ENCODE data around the gene LMX1B. TPM values are rescaled to one million over a fixed set of nuclear protein-coding genes. Genes with fewer than 3 reads are reported as not detected.
"Not testable (repeated sequence)": the region's sequence is repeated elsewhere in the genome, so short reads cannot be mapped to it uniquely, and the experiment has no call there.

Gene LMX1B
- polyA plus RNA-seq, 1 experiment = not detected

DNA sequence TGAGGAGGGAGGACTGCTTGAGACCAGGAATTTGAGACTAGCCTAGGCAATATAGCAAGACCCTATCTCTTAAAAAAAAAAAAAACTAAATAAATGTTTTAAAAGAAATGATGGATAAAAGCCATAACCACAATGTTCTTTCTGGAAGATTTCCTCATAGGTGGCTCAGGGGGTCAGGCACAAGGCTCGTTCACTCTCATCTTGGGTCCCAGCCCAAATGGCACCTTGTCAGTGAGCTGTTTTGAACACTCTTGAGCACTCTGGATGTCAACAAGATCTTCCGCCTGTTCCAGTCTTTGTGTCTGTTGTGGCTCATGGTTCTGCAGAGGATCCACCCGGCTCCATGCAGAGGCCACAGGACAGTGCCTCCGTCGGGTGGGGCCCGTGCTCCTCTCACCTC is 35.7 kb upstream of the LMX1B start:
- DNase-seq (ENCODE audit: low read depth, low spot score) = no peak
- ChIA-PET POLR2A (no interaction called here), CTCF (no interaction called here)
- H3K4me3 ChIP-seq (ENCODE audit: low read depth, low read length) = no peak overlapping the region
- no peak overlapping the region for H3K27ac ChIP-seq (ENCODE audit: low read depth, low read length)
- TF ChIP-seq, protein P1, sequence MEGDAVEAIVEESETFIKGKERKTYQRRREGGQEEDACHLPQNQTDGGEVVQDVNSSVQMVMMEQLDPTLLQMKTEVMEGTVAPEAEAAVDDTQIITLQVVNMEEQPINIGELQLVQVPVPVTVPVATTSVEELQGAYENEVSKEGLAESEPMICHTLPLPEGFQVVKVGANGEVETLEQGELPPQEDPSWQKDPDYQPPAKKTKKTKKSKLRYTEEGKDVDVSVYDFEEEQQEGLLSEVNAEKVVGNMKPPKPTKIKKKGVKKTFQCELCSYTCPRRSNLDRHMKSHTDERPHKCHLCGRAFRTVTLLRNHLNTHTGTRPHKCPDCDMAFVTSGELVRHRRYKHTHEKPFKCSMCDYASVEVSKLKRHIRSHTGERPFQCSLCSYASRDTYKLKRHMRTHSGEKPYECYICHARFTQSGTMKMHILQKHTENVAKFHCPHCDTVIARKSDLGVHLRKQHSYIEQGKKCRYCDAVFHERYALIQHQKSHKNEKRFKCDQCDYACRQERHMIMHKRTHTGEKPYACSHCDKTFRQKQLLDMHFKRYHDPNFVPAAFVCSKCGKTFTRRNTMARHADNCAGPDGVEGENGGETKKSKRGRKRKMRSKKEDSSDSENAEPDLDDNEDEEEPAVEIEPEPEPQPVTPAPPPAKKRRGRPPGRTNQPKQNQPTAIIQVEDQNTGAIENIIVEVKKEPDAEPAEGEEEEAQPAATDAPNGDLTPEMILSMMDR (IDR thresholded peaks at IDR 0.05; ENCODE audit: low read depth, low read length) = no peak
- H3K27me3 ChIP-seq (ENCODE audit: control insufficient read depth, insufficient read depth, low read length) = peaks cover 34% of the 10 kb centered on the region
- H3K9me3 ChIP-seq (ENCODE audit: control insufficient read depth, insufficient read depth, low read length) = no peaks in the 10 kb centered on the region

DNA sequence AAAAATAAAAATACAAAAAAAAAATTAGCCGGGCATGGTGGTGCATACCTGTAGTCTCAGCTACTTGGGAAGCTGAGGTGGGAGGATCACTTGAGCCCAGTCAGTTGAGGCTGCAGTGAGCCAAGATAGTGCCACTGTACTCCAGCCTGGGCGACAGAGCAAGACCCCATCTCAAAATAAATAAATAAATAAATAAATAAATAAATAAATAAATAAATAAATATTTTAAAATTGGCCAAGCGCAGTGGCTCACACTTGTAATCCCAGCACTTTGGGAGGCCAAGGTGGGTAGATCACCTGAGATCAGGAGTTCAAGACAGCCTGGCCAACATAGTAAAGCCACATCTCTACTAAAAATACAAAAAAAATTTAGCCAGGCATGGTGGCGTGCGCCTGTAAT is 33.4 kb upstream of the LMX1B start:
- CTCF ChIA-PET = not testable (repeated sequence)

DNA sequence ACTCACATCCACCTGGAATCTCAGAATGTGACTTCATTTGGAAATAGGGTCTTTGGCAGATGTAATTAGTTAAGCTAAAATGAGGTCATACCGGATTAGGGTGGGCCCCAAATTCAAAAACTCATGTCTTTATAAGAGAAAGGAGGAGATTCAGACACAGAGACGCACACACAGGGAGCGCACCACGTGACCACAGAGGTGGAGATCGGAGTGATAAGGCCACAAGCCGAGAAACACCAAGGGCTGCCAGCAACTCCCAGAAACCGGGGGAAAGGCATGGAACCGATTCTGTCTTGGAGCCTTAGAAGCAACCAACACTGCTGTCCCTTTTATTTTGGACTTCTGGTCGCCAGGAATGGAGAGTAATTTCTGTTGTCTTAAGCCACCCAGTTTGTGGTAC is 31.8 kb upstream of the LMX1B start:
- Histone ChIP-seq H3K9me3 (ENCODE audit: control insufficient read depth, insufficient read depth, low read length) (no peaks in the 10 kb centered on the region), H3K4me3 (ENCODE audit: low read depth, low read length) (no peak overlapping the region), H3K27ac (ENCODE audit: low read depth, low read length) (no peak overlapping the region), H3K27me3 (ENCODE audit: control insufficient read depth, insufficient read depth, low read length) (peaks cover 60% of the 10 kb centered on the region)
- TF ChIP-seq, protein P1 (IDR thresholded peaks at IDR 0.05; ENCODE audit: low read depth, low read length) = no peak
- CTCF ChIA-PET = no interaction called here
- DNase-seq (ENCODE audit: low read depth, low spot score) = no peak
- POLR2A ChIA-PET = no interaction called here

More for the DNA sequence above, 33.4 kb upstream of the LMX1B start:
- peaks cover 51% of the 10 kb centered on the region for H3K27me3 ChIP-seq (ENCODE audit: control insufficient read depth, insufficient read depth, low read length)
- H3K27ac ChIP-seq (ENCODE audit: low read depth, low read length); H3K9me3 ChIP-seq (ENCODE audit: control insufficient read depth, insufficient read depth, low read length); H3K4me3 ChIP-seq (ENCODE audit: low read depth, low read length); POLR2A ChIA-PET; DNase-seq (ENCODE audit: low read depth, low spot score): not testable (repeated sequence)

DNA sequence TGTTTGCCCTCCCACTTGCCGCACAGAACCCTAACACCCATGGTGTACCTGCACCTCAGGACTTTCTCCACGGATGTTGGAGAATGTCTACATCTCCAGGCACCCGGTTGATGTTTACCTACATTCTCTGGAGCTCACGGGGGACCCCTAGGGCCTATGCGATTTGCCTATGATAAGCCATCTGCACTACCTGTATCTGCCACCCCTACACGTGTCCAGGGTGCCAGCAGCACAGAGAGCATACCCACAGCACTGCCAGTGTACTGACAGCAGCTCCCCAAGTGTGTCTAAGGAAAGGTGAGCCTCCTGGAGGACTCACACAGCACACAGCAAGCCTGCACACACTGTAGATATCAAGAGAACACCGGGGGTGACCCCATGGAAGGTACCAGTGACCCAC is 31.3 kb upstream of the LMX1B start:
- TF ChIP-seq, protein P1 (IDR thresholded peaks at IDR 0.05; ENCODE audit: low read depth, low read length) = no peak
- Histone ChIP-seq H3K4me3 (ENCODE audit: low read depth, low read length) (no peak overlapping the region), H3K27ac (ENCODE audit: low read depth, low read length) (no peak overlapping the region), H3K27me3 (ENCODE audit: control insufficient read depth, insufficient read depth, low read length) (peaks cover 61% of the 10 kb centered on the region), H3K9me3 (ENCODE audit: control insufficient read depth, insufficient read depth, low read length) (no peaks in the 10 kb centered on the region)
- ChIA-PET CTCF (no interaction called here), POLR2A (no interaction called here)
- DNase-seq (ENCODE audit: low read depth, low spot score) = no peak

DNA sequence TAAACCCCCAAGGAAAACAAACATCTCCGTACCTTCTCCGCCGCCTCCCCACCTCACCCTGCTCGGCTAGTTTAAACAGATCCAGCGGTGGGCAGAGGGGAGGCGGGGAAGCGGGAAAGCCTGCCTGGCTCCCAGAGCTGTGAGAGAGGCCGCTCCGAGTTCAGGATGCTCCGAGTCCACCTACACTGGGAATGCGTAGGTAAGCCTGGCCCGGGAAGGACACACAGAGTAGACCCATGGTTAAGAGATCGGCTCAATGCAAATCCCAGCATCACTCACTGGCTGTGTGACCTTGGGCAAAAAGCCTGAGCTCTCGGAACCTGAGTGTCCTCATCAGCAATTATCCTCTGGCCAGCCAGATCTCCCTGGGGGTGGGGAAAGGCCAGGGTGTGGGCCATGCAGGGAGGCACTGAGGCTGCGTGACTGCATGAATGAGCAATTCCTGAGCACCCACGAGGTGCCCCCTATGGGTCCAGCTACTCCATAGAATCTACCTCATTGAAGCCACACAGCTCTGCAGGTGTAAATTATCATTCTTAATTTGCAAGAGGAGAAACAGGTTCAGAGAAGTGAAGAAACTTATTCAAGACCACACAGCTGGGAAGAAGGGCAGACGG is 30.5 kb upstream of the LMX1B start:
- H3K9me3 ChIP-seq (ENCODE audit: control insufficient read depth, insufficient read depth, low read length) = no peaks in the 10 kb centered on the region; the same call in 1 of the 2 replicates
- H3K27me3 ChIP-seq (ENCODE audit: control insufficient read depth, insufficient read depth, low read length) = peaks cover 59% of the 10 kb centered on the region
- TF ChIP-seq, protein P1 (IDR thresholded peaks at IDR 0.05; ENCODE audit: low read depth, low read length) = no peak
- no peak for DNase-seq (ENCODE audit: low read depth, low spot score)
- POLR2A ChIA-PET = interaction anchor here (0.6 kb wide), 1 partner anchor 18 kb away, joined by 3 read pairs; no protein-coding TSS in a partner anchor
- CTCF ChIA-PET = no interaction called here
- no peak overlapping the region for H3K4me3 ChIP-seq (ENCODE audit: low read depth, low read length)
- no peak overlapping the region for H3K27ac ChIP-seq (ENCODE audit: low read depth, low read length)
